GM19324 (cell line): ENCODE measurements around the gene BTG2.

ENCODE experiments used
- ATAC-seq: cut with Tn5 transposase; IDR thresholded peaks from one replicate; pipeline ENCODE4 v1.9.1; 2021; ENCODE audit warnings: mild to moderate bottlenecking, moderate library complexity; ENCODE audit not compliant: unreplicated experiment, low FRiP score

BTG2 gene

GRCh38 chr1:203335503-203335902 lies 30.2 kb downstream of the BTG2 start:
- ATAC-seq = no peak

- no peak for ATAC-seq
These were observed 30.8 kb downstream of the BTG2 start for GRCh38 chr1:203336097-203336496.

GRCh38 chr1:203338335-203339036 lies 33.2 kb downstream of the BTG2 start:
- ATAC-seq = no peak

GRCh38 chr1:203340112-203340790 lies 34.9 kb downstream of the BTG2 start:
- ATAC-seq = no peak

- ATAC-seq = no peak
These were observed 37.0 kb downstream of the BTG2 start for GRCh38 chr1:203342192-203342940.

GRCh38 chr1:203343956-203344754 lies 38.8 kb downstream of the BTG2 start:
- no peak for ATAC-seq

GRCh38 chr1:203346060-203346768 lies 40.9 kb downstream of the BTG2 start:
- ATAC-seq = no peak

- ATAC-seq = no peak
These were observed 41.4 kb downstream of the BTG2 start for GRCh38 chr1:203346769-203347102.

- ATAC-seq = no peak
These were observed 43.8 kb downstream of the BTG2 start for GRCh38 chr1:203349166-203349565.

GRCh38 chr1:203349773-203350524 lies 44.6 kb downstream of the BTG2 start:
- no peak for ATAC-seq

GRCh38 chr1:203351037-203351625 lies 45.8 kb downstream of the BTG2 start, which contains the start of gene FMOD:
TSS of gene FMOD (minus strand) at chr1:203351122. CDS start at chr1:203348270, 2,852 bp downstream.
- no peak for ATAC-seq

- ATAC-seq = no peak
These were observed 48.2 kb downstream of the BTG2 start for GRCh38 chr1:203353486-203353885.

- no peak for ATAC-seq
These were observed 48.9 kb downstream of the BTG2 start for GRCh38 chr1:203354246-203354645.

GRCh38 chr1:203359010-203359571 lies 53.8 kb downstream of the BTG2 start:
- no peak for ATAC-seq
